ENCODE results near the gene ZNF683.

- TF ChIP-seq, protein P1, sequence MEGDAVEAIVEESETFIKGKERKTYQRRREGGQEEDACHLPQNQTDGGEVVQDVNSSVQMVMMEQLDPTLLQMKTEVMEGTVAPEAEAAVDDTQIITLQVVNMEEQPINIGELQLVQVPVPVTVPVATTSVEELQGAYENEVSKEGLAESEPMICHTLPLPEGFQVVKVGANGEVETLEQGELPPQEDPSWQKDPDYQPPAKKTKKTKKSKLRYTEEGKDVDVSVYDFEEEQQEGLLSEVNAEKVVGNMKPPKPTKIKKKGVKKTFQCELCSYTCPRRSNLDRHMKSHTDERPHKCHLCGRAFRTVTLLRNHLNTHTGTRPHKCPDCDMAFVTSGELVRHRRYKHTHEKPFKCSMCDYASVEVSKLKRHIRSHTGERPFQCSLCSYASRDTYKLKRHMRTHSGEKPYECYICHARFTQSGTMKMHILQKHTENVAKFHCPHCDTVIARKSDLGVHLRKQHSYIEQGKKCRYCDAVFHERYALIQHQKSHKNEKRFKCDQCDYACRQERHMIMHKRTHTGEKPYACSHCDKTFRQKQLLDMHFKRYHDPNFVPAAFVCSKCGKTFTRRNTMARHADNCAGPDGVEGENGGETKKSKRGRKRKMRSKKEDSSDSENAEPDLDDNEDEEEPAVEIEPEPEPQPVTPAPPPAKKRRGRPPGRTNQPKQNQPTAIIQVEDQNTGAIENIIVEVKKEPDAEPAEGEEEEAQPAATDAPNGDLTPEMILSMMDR (IDR thresholded peaks at IDR 0.05) = no peak
- no peak for TF ChIP-seq POLR2A (IDR thresholded peaks at IDR 0.05)
- no peak for TF ChIP-seq POLR2AphosphoS5 (IDR thresholded peaks at IDR 0.05)
- no peak for TF ChIP-seq EP300 (IDR thresholded peaks at IDR 0.05)
Measured at GRCh38 chr1:26345718-26346117, 26.8 kb downstream of the ZNF683 start.

Measured in upper lobe of left lung (tissue), 4 donors.